Upper lobe of right lung (tissue), 1 donor: Measurements from ENCODE around the gene GTF3C2. TPM values are rescaled to one million over a fixed set of nuclear protein-coding genes. Genes with fewer than 3 reads are reported as not detected.

Source experiments
- ATAC-seq: fragments of 200-7000 bp; cut with Tn5 transposase; one replicate; pipeline ENCODE4 v1.9.1; 2020; ENCODE audit warnings: mild to moderate bottlenecking, moderate library complexity
- DNase-seq: peaks from one replicate; pipeline ENCODE4 v3.0.0-alpha.2; 2020
- H3K27ac ChIP-seq: fragments of 200-600 bp; one replicate; pipeline ENCODE4 v1.8.0; 2022
- H3K27me3 ChIP-seq: fragments of 200-600 bp; one replicate; pipeline ENCODE4 v1.8.0; 2022; ENCODE audit warnings: mild to moderate bottlenecking
- H3K36me3 ChIP-seq: fragments of 200-600 bp; one replicate; pipeline ENCODE4 v1.8.0; 2022
- H3K4me1 ChIP-seq: fragments of 200-600 bp; one replicate; pipeline ENCODE4 v1.8.0; 2022
- H3K4me3 ChIP-seq: fragments of 200-600 bp; one replicate; pipeline ENCODE4 v1.8.0; 2022; ENCODE audit warnings: mild to moderate bottlenecking
- H3K9me3 ChIP-seq: fragments of 200-600 bp; one replicate; pipeline ENCODE4 v1.8.0; 2022
- CTCF ChIP-seq: fragments of 200-600 bp; IDR thresholded peaks from one replicate; pipeline ENCODE4 v1.8.0; 2022; ENCODE audit warnings: antibody characterized with exemption
- intact Hi-C: fragments of 100-400 bp; cut with DNase I; formaldehyde crosslinking; loops from one replicate; pipeline ENCODE4 v1.11.0; 2022
- total RNA-seq: library from RNA; stranded (reverse); fragmentation: NEBNext Ultra II Directional; extraction: Animal tissue kit (Norgen Biotek cat#: 25700); gene quantifications from one replicate; pipeline ENCODE4 v1.2.1, GENCODE V29; 2021
- donor health status: DM: no; HTN: yes; CAD: no; lungs with severe emphysema.

The GTF3C2 gene
- total RNA-seq, 1 donor from 2014 or later, result 54.4 TPM

DNA sequence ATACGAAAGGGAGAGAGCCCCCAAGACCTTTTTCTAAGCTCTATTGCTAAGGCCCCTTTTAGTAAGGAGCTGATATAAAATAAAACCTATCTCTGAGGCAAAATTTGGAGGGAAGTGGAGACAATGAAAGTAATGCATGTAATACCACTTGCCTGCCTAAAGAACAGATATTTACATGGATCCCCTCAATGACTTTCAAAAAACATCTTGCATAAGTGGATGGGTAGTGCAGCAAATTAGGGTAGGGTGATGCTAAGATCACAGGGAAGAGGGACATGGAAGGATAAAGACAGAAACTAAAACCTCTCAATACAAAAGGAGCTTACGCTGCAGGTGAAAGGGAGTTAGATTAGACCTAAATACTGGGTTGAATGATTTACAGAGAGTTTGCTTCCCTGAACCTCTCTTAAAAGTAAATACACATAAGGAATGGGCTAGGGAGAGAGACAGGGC, 22.8 kb upstream of the GTF3C2 start:
- Histone ChIP-seq H3K9me3 (no peaks in the 10 kb centered on the region), H3K27ac (peak overlapping the region; percentile 91), H3K27me3 (no peaks in the 10 kb centered on the region), H3K36me3 (peaks cover 58% of the 10 kb centered on the region), H3K4me1 (peaks cover 15% of the 10 kb centered on the region), H3K4me3 (peak overlapping the region; percentile 78)
- DNase-seq (no peak), ATAC-seq (no peak)
- intact Hi-C loops, result no loop called here
- TF ChIP-seq CTCF, result no peak

DNA sequence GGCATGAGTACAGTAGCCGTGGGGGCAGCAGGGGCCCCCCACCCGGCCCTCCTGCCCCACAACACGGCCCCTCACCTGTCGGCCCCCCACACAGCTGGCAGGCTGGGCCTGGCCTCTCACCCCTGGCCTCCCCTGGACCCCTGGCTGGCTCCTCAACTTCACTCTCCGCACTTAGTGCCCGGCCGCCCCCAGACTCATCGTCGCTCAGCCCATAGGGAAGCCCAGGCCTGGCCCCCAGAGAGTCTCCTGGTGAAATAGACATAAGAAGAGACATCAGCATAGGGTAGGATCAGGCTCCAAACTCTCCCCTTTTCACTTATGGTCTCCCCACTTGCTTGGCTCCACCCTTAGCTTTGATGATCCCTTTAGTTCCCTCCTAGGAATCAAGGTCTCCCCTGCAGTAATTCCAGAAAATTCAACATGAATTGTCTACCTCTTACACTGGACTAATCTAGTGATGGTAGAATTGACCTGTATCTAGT, 22.3 kb upstream of the GTF3C2 start:
- H3K4me1 ChIP-seq, result peaks cover 15% of the 10 kb centered on the region
- H3K4me3 ChIP-seq, result peak overlapping the region; percentile 78
- peaks cover 58% of the 10 kb centered on the region for H3K36me3 ChIP-seq
- no peaks in the 10 kb centered on the region for H3K27me3 ChIP-seq
- no peaks in the 10 kb centered on the region for H3K9me3 ChIP-seq
- intact Hi-C loops, result no loop called here
- DNase-seq (no peak), ATAC-seq (no peak)
- no peak overlapping the region for H3K27ac ChIP-seq
- no peak for TF ChIP-seq CTCF

- DNase-seq (peak; percentile 69), ATAC-seq (no peak)
- H3K4me3 ChIP-seq, result no peak overlapping the region
- H3K36me3 ChIP-seq, result peaks cover 58% of the 10 kb centered on the region
- no peaks in the 10 kb centered on the region for H3K27me3 ChIP-seq
- peaks cover 15% of the 10 kb centered on the region for H3K4me1 ChIP-seq
- TF ChIP-seq CTCF, result no peak
- no peaks in the 10 kb centered on the region for H3K9me3 ChIP-seq
- H3K27ac ChIP-seq, result no peak overlapping the region
- intact Hi-C loops, result no loop called here
These were observed 21.7 kb upstream of the GTF3C2 start for GRCh38 chr2:27378096-27378808.

DNA sequence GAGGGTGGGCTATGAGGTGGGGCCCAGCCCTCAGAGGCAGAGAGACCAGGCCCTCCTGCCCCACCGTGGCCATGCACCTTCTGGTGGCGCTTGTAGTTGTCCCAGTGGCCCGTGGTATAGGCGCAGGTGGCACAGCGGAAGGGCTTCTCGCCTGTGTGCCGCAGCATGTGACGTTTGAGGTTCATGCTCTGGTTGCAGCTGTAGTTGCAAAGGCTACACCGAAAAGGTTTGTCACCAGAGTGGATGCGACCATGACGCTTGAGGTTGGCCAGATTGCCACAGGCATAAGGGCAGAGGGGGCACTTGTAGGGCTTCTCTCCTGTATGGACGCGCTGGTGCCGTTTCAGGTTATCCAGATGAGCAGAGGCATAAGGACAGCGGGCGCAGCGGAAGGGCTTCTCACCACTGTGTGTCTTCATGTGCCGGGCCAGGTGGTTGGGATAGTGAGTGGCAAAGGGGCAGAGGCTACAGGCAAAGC, 21.1 kb upstream of the GTF3C2 start:
- peaks cover 59% of the 10 kb centered on the region for H3K36me3 ChIP-seq
- intact Hi-C loops, result no loop called here

GRCh38 chr2:27376866-27377617, 20.5 kb upstream of the GTF3C2 start:
- ATAC-seq, result no peak
- no peaks in the 10 kb centered on the region for H3K27me3 ChIP-seq
- TF ChIP-seq CTCF, result no peak
- peaks cover 63% of the 10 kb centered on the region for H3K36me3 ChIP-seq
- intact Hi-C loops, result no loop called here
- peaks cover 26% of the 10 kb centered on the region for H3K4me1 ChIP-seq
- H3K4me3 ChIP-seq, result no peak overlapping the region
- no peaks in the 10 kb centered on the region for H3K9me3 ChIP-seq
- no peak for DNase-seq
- H3K27ac ChIP-seq, result no peak overlapping the region

More for the DNA sequence above, 21.1 kb upstream of the GTF3C2 start:
- Histone ChIP-seq H3K4me3 (no peak overlapping the region), H3K4me1 (peaks cover 20% of the 10 kb centered on the region), H3K27ac (no peak overlapping the region), H3K9me3 (no peaks in the 10 kb centered on the region), H3K27me3 (no peaks in the 10 kb centered on the region)
- DNase-seq (no peak), ATAC-seq (no peak)
- no peak for TF ChIP-seq CTCF
